ENCODE data around the gene UST.

DNA sequence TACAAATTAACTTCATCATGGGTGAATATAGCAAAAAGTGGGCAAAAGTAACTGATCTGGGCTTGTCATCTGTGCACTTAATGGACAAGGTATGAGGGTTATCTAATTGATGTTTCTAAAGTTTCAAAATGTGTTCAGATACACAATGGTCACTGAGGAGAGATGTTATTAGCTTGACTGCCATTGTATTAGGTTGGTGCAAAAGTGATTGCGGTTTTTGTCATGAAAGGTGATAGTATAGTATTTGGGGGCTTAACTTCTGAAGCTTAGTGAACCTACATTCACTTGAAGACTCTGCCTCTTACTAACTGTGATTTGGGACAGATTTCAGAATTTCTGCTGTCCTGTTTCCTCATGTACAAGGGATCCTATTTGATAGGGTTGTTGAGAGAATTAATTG lies 159.6 kb downstream of the UST start:
- TF ChIP-seq, protein P1, sequence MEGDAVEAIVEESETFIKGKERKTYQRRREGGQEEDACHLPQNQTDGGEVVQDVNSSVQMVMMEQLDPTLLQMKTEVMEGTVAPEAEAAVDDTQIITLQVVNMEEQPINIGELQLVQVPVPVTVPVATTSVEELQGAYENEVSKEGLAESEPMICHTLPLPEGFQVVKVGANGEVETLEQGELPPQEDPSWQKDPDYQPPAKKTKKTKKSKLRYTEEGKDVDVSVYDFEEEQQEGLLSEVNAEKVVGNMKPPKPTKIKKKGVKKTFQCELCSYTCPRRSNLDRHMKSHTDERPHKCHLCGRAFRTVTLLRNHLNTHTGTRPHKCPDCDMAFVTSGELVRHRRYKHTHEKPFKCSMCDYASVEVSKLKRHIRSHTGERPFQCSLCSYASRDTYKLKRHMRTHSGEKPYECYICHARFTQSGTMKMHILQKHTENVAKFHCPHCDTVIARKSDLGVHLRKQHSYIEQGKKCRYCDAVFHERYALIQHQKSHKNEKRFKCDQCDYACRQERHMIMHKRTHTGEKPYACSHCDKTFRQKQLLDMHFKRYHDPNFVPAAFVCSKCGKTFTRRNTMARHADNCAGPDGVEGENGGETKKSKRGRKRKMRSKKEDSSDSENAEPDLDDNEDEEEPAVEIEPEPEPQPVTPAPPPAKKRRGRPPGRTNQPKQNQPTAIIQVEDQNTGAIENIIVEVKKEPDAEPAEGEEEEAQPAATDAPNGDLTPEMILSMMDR (conservative IDR thresholded peaks at IDR 0.05; ENCODE audit: low read length) = no peak
- TF ChIP-seq EZH2phosphoT487 (IDR thresholded peaks at IDR 0.05; ENCODE audit: borderline replicate concordance) = no peak

Data from Loucy (cell line).